Occipital lobe (tissue), 2 donors: ENCODE results near the gene DIP2C. TPM values are rescaled to one million over a fixed set of nuclear protein-coding genes. Genes with fewer than 3 reads are reported as not detected.
"Not testable (repeated sequence)": the region's sequence is repeated elsewhere in the genome, so short reads cannot be mapped to it uniquely, and the experiment has no call there.

ENCODE experiments used
- DNase-seq: peaks from one replicate; lab custom pipeline; 2025; lab: John Stamatoyannopoulos, UW
- total RNA-seq: library from RNA; depleted of rRNA; stranded (reverse); fragments of >200 nt; gene quantifications from one replicate; pipeline ENCODE4 v1.2.3, GENCODE V29; 2014

Gene DIP2C
- total RNA-seq, 1 donor from 2014 or later = 42.0 TPM

- no peak for DNase-seq
These were observed 47.1 kb downstream of the DIP2C start for GRCh38 chr10:642186-642890.

DNA sequence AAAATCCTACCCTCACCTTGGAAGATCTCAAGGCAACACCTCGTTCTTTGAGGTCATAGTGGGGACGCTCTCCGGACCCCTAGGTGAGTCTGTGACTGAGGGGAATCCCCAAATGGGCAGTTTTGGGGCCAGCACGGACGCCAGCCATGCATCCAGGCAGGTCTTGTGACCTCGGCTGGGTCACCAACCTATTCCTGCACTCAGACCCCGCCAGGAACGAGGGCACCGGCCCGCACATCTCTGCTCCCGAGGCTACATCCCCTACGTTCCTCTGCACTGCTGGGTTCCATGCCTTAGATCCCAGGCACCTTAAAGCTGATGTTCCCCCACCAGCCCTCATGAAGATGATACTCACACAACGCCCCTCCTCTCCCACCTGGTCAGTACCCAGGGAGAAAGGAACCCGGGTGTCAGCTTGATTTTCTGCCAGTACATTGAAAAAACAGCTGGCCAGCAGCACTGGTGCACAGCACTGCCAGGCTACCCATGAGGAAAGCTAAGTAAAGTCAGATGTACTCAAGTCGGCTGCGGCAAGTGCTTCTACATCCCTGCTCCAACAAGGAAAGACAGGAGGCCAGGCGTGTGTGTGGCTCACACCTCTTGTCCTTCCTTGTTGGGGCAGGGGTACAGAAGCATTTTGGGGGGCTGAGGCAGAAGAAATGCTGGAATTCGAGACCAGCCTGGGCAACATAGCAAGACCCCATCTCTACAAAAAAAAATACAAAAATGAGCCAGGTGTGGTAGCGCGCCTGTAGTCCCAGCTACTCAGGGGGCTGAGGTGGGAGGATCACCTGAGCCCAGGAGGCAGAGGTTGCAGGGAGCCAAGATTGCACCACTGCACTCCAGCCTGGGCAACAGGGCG is 48.1 kb downstream of the DIP2C start:
- DNase-seq = no peak

DNA sequence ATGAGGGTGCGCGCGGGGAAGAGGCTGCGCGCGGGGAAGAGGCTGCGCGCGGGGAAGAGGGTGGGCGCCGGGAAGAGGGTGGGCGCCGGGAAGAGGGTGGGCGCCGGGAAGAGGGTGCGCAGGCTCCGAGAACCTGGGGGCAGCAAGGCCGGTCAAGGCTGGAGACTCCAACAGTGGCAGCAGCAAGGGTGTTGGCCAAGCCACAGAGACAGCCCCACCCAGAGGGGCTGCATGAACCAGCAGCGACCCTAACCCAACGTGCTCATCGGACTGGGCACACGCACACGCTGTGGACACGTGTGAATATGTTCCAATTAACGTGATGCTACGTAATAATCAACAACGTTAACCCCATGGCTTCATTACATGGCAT is 48.8 kb downstream of the DIP2C start:
- DNase-seq = no peak

GRCh38 chr10:639751-640672 is 49.5 kb downstream of the DIP2C start:
- no peak for DNase-seq

- no peak for DNase-seq
These were observed 50.3 kb downstream of the DIP2C start for GRCh38 chr10:639001-639750.

GRCh38 chr10:637771-638195 is 51.7 kb downstream of the DIP2C start:
- DNase-seq = no peak

GRCh38 chr10:637221-637620 is 52.2 kb downstream of the DIP2C start:
- DNase-seq = no peak

- no peak for DNase-seq
These were observed 52.7 kb downstream of the DIP2C start for GRCh38 chr10:636769-637168.

- no peak for DNase-seq
These were observed 53.3 kb downstream of the DIP2C start for GRCh38 chr10:636016-636730.

- DNase-seq = no peak
These were observed 54.2 kb downstream of the DIP2C start for GRCh38 chr10:635088-635861.

DNA sequence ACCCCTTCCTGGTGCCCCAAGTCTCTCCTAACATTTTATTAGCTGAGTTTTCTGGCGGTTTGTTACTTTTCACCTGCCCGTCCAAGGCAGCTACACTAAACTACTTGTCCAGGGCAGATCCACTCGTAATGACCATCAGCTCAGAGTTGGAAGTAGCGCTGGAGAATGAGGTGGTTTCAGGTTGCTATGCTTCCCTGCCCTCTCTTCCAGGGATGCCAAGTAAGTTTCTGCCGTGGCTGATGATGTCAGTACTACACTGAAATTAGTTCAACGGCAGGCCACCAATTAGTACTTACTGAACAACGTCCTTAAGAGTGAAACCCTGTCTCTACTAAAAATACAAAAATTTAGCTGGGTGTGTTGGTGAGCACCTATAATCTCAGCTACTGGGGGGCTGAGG is 55.2 kb downstream of the DIP2C start:
- DNase-seq = no peak

- no peak for DNase-seq
These were observed 55.9 kb downstream of the DIP2C start for GRCh38 chr10:633279-634245.

- not testable (repeated sequence) for DNase-seq
These were observed 56.7 kb downstream of the DIP2C start for GRCh38 chr10:632807-633177.

DNA sequence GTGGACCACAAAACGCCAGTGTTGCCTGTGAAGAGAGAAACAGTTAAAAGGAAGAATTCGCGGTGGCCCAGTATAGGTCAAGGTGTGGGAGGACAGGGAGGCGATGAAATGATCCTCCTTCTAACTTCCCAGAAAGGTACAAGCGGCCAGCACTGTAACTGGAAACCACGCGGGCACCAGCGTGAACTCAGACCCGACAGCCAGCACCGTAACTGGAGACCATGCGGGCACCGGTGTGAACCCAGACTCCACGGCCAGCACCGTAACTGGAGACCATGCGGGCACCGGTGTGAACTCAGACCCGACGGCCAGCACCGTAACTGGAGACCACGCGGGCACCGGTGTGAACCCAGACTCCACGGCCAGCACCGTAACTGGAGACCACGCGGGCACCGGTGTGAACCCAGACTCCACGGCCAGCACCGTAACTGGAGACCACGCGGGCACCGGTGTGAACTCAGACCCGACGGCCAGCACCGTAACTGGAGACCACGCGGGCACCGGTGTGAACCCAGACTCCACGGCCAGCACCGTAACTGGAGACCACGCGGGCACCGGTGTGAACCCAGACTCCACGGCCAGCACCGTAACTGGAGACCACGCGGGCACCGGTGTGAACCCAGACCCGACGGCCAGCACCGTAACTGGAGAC is 57.2 kb downstream of the DIP2C start:
- DNase-seq = not testable (repeated sequence)

GRCh38 chr10:631266-631665 is 58.2 kb downstream of the DIP2C start:
- no peak for DNase-seq

DNA sequence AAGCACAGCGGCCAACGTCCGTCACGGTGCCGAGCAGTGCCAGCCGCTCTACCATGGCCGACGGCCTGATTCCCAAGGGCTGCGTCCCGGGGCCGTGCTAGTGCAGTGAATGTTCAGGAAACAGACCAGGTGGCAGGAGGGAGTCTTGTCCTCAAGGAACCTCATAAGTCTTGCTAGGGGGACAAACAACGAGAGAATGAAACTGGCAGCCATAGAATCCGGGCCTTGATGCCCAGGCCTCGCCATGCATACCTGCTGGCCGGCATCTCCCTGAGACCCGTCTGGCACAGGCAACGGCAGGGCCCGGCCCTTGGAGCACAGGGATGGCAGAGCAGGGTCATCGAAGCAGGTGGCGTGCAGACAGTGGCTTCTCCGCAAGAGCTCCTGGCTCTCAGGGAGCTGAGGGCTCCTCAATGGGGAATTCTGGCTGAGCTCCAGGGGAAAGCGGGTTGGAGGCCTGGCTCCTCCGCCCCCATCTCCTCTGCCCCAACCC is 58.8 kb downstream of the DIP2C start:
- DNase-seq = no peak

DNA sequence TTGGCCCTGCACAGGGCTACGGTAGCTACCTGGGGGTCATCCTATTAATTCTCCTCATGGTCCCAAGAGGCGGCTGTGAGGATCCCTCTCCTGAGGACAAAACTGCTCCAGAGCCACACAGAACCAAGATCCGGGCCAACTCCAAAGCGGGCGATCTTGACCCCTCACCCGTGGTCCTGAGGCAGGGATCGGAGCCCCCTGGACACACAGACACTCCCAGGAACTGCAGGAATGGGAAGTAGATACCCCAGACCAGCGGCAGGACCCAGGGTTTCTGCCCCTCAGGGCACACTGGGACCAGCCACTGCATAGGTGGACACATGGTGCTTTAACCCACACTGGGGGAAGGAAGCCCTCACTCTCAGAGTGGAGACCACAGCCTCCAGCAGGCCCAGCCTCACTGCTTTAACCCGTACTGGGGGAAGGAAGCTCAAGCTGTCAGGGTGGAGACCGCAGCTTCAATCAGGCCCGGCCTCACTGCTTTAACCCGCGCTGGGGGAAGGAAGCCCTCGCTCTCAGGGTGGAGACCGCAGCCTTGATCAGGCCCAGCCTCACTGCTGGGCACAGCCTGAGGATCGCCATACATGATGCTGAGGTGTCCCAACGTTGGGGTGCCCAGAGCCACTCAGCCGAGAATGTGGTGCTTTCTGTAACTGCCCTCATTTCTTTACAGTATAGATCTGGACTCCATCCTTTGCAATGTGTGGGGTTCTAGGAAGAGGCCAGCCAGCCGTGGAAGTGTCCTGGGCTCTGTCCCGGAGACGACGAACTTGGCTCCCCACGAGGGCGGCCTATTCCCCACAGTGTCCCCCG is 60.1 kb downstream of the DIP2C start:
- DNase-seq = no peak
